Caco-2 (cell line): ENCODE measurements around the gene ADGRG1. TPM values are rescaled to one million over a fixed set of nuclear protein-coding genes. Genes with fewer than 3 reads are reported as not detected.

Source experiments
- BruUV-seq: library from RNA; stranded (reverse); fragments of 400-500 nt; replicated peaks from 2 replicates; lab custom pipeline; 2021; lab: Mats Ljungman, UMichigan
- CTCF ChIA-PET: fragments of 300-600 bp; sonication (Branson Sonifier 250); formaldehyde crosslinking; loops from one replicate; lab custom pipeline; 2022; ENCODE audit warnings: antibody characterized with exemption; lab: Charles Lee
- POLR2A ChIA-PET: fragments of 300-600 bp; sonication (Branson Sonifier 250); formaldehyde crosslinking; loops from one replicate; lab custom pipeline; 2022; ENCODE audit warnings: antibody characterized with exemption; lab: Charles Lee
- DNase-seq, 2 experiments: peaks; one replicate each; pipeline versions ENCODE4 v3.0.0 to v3.0.0-alpha.2; 2020 to 2022
- H3K27me3 ChIP-seq: replicated peaks from 2 replicates; pipeline ENCODE4 v1.6.0; 2011; ENCODE audit warnings: low read length; ENCODE audit not compliant: control insufficient read depth, insufficient read depth
- H3K36me3 ChIP-seq: 2 replicates; pipeline ENCODE4 v1.5.1; 2011; ENCODE audit warnings: low read length; ENCODE audit not compliant: control insufficient read depth, insufficient read depth
- H3K4me1 ChIP-seq: fragments of 250-450 bp; sonication (Bioruptor Pico); 2 replicates; pipeline ENCODE4 v1.5.1; 2020; ENCODE audit warnings: mild to moderate bottlenecking
- H3K4me3 ChIP-seq: 2 replicates; pipeline ENCODE4 v1.5.1; 2011; ENCODE audit warnings: low read depth, mild to moderate bottlenecking, control low read depth, low read length
- H3K9me3 ChIP-seq: fragments of 250-450 bp; sonication (Bioruptor Pico); 2 replicates; pipeline ENCODE4 v1.5.1; 2020; ENCODE audit warnings: mild to moderate bottlenecking, moderate library complexity
- H3K27ac Mint-ChIP-seq: one replicate; pipeline ENCODE4 v1.8.0; 2022; ENCODE audit warnings: mixed read lengths; ENCODE audit not compliant: unreplicated experiment
- H3K27me3 Mint-ChIP-seq: one replicate; pipeline ENCODE4 v1.8.0; 2022; ENCODE audit warnings: mixed read lengths; ENCODE audit not compliant: insufficient read depth, unreplicated experiment
- H3K36me3 Mint-ChIP-seq: one replicate; pipeline ENCODE4 v1.8.0; 2022; ENCODE audit warnings: mild to moderate bottlenecking, mixed read lengths; ENCODE audit not compliant: insufficient read depth, unreplicated experiment
- H3K4me1 Mint-ChIP-seq: one replicate; pipeline ENCODE4 v1.8.0; 2022; ENCODE audit warnings: low read depth, mixed read lengths; ENCODE audit not compliant: unreplicated experiment
- H3K4me3 Mint-ChIP-seq: one replicate; pipeline ENCODE4 v1.8.0; 2022; ENCODE audit warnings: mild to moderate bottlenecking, moderate library complexity, mixed read lengths; ENCODE audit not compliant: unreplicated experiment
- H3K9me3 Mint-ChIP-seq: one replicate; pipeline ENCODE4 v1.8.0; 2022; ENCODE audit warnings: mixed read lengths; ENCODE audit not compliant: unreplicated experiment
- CTCF ChIP-seq, 2 experiments: fragments of 200-600 bp in 1 of 2; IDR thresholded peaks; 1 replicate in 1 of 2; 2 replicates in 1 of 2; pipeline versions ENCODE4 v1.5.1 to v1.8.0; 2011 to 2022; ENCODE audit warnings: antibody characterized with exemption in 1 of 2, control low read depth in 1 of 2, inconsistent platforms in 1 of 2, low read depth in 1 of 2, low read length in 1 of 2, mild to moderate bottlenecking in 1 of 2, moderate library complexity in 1 of 2; ENCODE audit not compliant: insufficient read depth in 1 of 2, severe bottlenecking in 1 of 2, unreplicated experiment in 1 of 2
- intact Hi-C: fragments of 100-400 bp; cut with micrococcal nuclease; formaldehyde crosslinking; loops from one replicate; pipeline ENCODE4 v1.10.0; 2022; ENCODE audit not compliant: unreplicated experiment
- total RNA-seq: library from RNA; stranded (reverse); gene quantifications from 2 replicates; pipeline ENCODE4 v1.2.3, GENCODE V29; 2022

Gene ADGRG1
- total RNA-seq, 1 experiment from 2014 or later, result 195 TPM

GRCh38 chr16:57621521-57622271 is 6.7 kb upstream of the ADGRG1 start:
- Mint-ChIP-seq H3K27ac (peak overlapping the region; percentile 76), H3K4me3 (peak overlapping the region; percentile 82), H3K36me3 (peaks cover 30% of the 10 kb centered on the region), H3K27me3 (no peaks in the 10 kb centered on the region), H3K4me1 (peaks cover 50% of the 10 kb centered on the region), H3K9me3 (no peaks in the 10 kb centered on the region)
- Histone ChIP-seq H3K9me3 (no peaks in the 10 kb centered on the region), H3K36me3 (0 out of 2 replicates have a peak, but pooled peaks cover 3% of the 10 kb centered on the region), H3K4me1 (peaks cover 58% of the 10 kb centered on the region), H3K27me3 (no peaks in the 10 kb centered on the region), H3K4me3 (no peak overlapping the region; the same call in 1 of the 2 replicates)
- CTCF ChIA-PET, result interaction anchor here (0.7 to 1.2 kb wide), 3 partner anchors 11 to 79 kb away, joined by 3 to 4 read pairs (median 4); no protein-coding TSS in a partner anchor
- POLR2A ChIA-PET, result interaction anchor here (1.1 kb wide), 1 partner anchor 114 kb away, joined by 5 read pairs; the partner anchor contains the start of gene KATNB1
- intact Hi-C loops, result no loop called here
- TF ChIP-seq CTCF (IDR thresholded peaks at IDR 0.05; ENCODE audit: insufficient read depth in 1 of 2, low read depth in 1 of 2, low read length in 1 of 2, severe bottlenecking in 1 of 2, unreplicated experiment in 1 of 2), result no peak
- DNase-seq, result peak in 1 of 2 experiments; percentile 42
- no TSS peak for BruUV-seq

DNA sequence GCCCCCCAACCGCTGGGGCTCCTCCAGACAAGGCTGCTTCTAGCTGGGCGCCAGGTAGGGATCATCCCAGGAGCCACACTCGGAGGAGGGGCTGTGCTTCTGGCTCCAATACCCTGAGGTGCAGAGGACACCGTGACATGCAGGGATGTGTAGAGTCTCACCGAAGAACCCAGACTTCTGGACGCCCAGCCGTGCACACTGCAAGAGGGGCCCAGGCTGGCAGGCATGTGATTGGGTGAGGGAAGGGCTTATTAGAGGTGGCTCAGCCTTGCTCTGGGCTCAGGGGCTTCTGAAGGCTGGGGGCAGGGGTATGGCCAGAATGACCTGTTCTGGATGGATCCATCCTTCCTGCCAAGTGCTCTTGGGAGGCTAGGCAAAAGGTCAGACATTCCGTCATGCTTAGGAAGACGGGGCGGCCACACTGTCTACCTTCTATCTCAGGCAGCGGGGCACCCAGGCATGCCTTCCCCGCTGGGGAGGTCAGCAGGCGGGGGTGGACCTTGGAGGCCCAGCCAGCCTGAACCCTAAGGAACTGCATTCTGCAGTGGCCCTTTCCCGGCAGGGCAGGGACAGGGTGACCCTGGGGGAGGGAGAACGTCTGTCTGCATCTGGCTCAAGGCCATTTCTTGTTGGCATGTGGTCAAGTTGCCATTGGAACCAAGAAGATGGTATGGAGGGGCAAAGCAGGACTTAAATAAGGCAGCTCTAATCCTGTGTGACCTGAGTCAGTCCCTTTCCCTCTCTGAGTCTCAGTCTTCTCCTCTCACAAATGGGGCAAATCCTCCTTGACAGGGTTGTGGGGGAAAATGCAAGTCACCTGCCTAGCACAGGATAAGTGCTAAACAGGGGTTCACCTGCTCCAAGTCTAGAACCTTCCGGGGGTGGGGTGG is 5.8 kb upstream of the ADGRG1 start:
- DNase-seq, result no peak
- peaks cover 50% of the 10 kb centered on the region for H3K4me1 Mint-ChIP-seq
- intact Hi-C loops, result no loop called here
- H3K9me3 Mint-ChIP-seq, result no peaks in the 10 kb centered on the region
- peaks cover 35% of the 10 kb centered on the region for H3K36me3 Mint-ChIP-seq
- H3K27ac Mint-ChIP-seq, result peak overlapping the region; percentile 76
- H3K27me3 Mint-ChIP-seq, result no peaks in the 10 kb centered on the region
- ChIA-PET CTCF (interaction anchor here (0.8 to 1.8 kb wide), 5 partner anchors 10 to 31 kb away, joined by 3 to 10 read pairs (median 4); no protein-coding TSS in a partner anchor), POLR2A (no interaction called here)
- BruUV-seq, result no TSS peak
- peaks cover 57% of the 10 kb centered on the region for H3K4me1 ChIP-seq
- no peaks in the 10 kb centered on the region for H3K9me3 ChIP-seq
- no peak overlapping the region for H3K4me3 ChIP-seq
- peaks cover 3% of the 10 kb centered on the region; the same call in 1 of the 2 replicates for H3K36me3 ChIP-seq
- H3K27me3 ChIP-seq, result no peaks in the 10 kb centered on the region
- TF ChIP-seq CTCF (IDR thresholded peaks at IDR 0.05; ENCODE audit: insufficient read depth in 1 of 2, low read depth in 1 of 2, low read length in 1 of 2, severe bottlenecking in 1 of 2, unreplicated experiment in 1 of 2), result no peak
- H3K4me3 Mint-ChIP-seq, result peak overlapping the region; percentile 82
